DOHH2 (cell line): ENCODE results near the gene ATP11A.

Experiments
- H3F3A ChIP-seq: fragments of 200-600 bp; sonication (generic), shearing (Covaris generic); 2 replicates; pipeline ENCODE4 v1.6.0; 2016; ENCODE audit warnings: antibody characterized with exemption, mild to moderate bottlenecking; ENCODE audit not compliant: control insufficient read depth, insufficient read depth
- H3K27ac ChIP-seq: fragments of 200-600 bp; sonication (generic); 2 replicates; pipeline ENCODE4 v1.5.1; 2014; ENCODE audit warnings: low read depth, mild to moderate bottlenecking, low read length, moderate library complexity
- H3K27me3 ChIP-seq: fragments of 200-600 bp; sonication (generic); 2 replicates; pipeline ENCODE4 v1.6.1; 2014; ENCODE audit warnings: mild to moderate bottlenecking, low read length, mixed read lengths; ENCODE audit not compliant: control insufficient read depth
- H3K36me3 ChIP-seq: fragments of 200-600 bp; sonication (generic); 2 replicates; pipeline ENCODE4 v1.6.1; 2014; ENCODE audit warnings: mild to moderate bottlenecking, low read length, moderate library complexity, mixed read lengths; ENCODE audit not compliant: control insufficient read depth
- H3K4me1 ChIP-seq: fragments of 200-600 bp; sonication (generic); 2 replicates; pipeline ENCODE4 v1.6.1; 2014; ENCODE audit warnings: mild to moderate bottlenecking, low read length, mixed read lengths; ENCODE audit not compliant: control insufficient read depth
- H3K4me2 ChIP-seq: fragments of 200-600 bp; sonication (generic); 2 replicates; pipeline ENCODE4 v1.6.0; 2014; ENCODE audit warnings: mild to moderate bottlenecking, low read length, moderate library complexity
- H3K4me3 ChIP-seq: fragments of 200-600 bp; sonication (generic); 2 replicates; pipeline ENCODE4 v1.5.1; 2014; ENCODE audit warnings: mild to moderate bottlenecking, low read length, mixed read lengths
- H3K79me2 ChIP-seq: fragments of 200-600 bp; sonication (generic); 2 replicates; pipeline ENCODE4 v1.6.1; 2014; ENCODE audit warnings: mild to moderate bottlenecking, low read length, mixed read lengths; ENCODE audit not compliant: control insufficient read depth
- H3K9me2 ChIP-seq: fragments of 200-600 bp; sonication (generic); replicated peaks from 2 replicates; pipeline ENCODE4 v1.6.1; 2014; ENCODE audit warnings: mild to moderate bottlenecking, low read length, mixed read lengths; ENCODE audit not compliant: control insufficient read depth
- H3K9me3 ChIP-seq: fragments of 200-600 bp; sonication (generic); 2 replicates; pipeline ENCODE4 v1.6.1; 2014; ENCODE audit warnings: antibody characterized with exemption, low read length, mixed read lengths; ENCODE audit not compliant: control insufficient read depth, insufficient read depth
- H4K20me1 ChIP-seq: fragments of 200-600 bp; sonication (generic); 2 replicates; pipeline ENCODE4 v1.6.0; 2014; ENCODE audit warnings: low read depth, mild to moderate bottlenecking, antibody characterized with exemption, low read length, moderate library complexity; ENCODE audit not compliant: control insufficient read depth, insufficient read depth
- CTCF ChIP-seq: fragments of 200-600 bp; sonication (generic); IDR thresholded peaks from one replicate; pipeline ENCODE4 v1.5.1; 2014; ENCODE audit warnings: antibody characterized with exemption, mild to moderate bottlenecking, low read depth, low read length; ENCODE audit not compliant: poor library complexity, severe bottlenecking
- EZH2phosphoT487 ChIP-seq: fragments of 200-600 bp; sonication (generic); IDR thresholded peaks from 2 replicates; pipeline ENCODE4 v1.6.1; 2017; ENCODE audit warnings: borderline replicate concordance, mild to moderate bottlenecking, antibody characterized with exemption, low read length, moderate library complexity, mixed read lengths

The ATP11A gene

GRCh38 chr13:112905619-112905989, 215.8 kb downstream of the ATP11A start:
- Histone ChIP-seq H3K36me3 (no peaks in the 10 kb centered on the region), H3K9me2 (no peaks in the 10 kb centered on the region), H3K4me2 (no peak overlapping the region), H3K79me2 (no peaks in the 10 kb centered on the region), H3F3A (no peaks in the 10 kb centered on the region), H3K27ac (no peak overlapping the region), H4K20me1 (peaks cover 4% of the 10 kb centered on the region; the same call in 1 of the 2 replicates), H3K9me3 (no peaks in the 10 kb centered on the region; the same call in 1 of the 2 replicates), H3K27me3 (peaks cover 25% of the 10 kb centered on the region), H3K4me1 (peaks cover 19% of the 10 kb centered on the region), H3K4me3 (no peak overlapping the region)
- no peak for TF ChIP-seq EZH2phosphoT487
- no peak for TF ChIP-seq CTCF

- Histone ChIP-seq H4K20me1 (peaks cover 4% of the 10 kb centered on the region; the same call in 1 of the 2 replicates), H3K27me3 (peaks cover 25% of the 10 kb centered on the region), H3K4me2 (no peak overlapping the region), H3K36me3 (no peaks in the 10 kb centered on the region), H3K4me3 (no peak overlapping the region), H3K9me3 (no peaks in the 10 kb centered on the region; the same call in 1 of the 2 replicates), H3K79me2 (no peaks in the 10 kb centered on the region), H3F3A (no peaks in the 10 kb centered on the region), H3K27ac (no peak overlapping the region), H3K4me1 (peaks cover 19% of the 10 kb centered on the region), H3K9me2 (no peaks in the 10 kb centered on the region)
- TF ChIP-seq EZH2phosphoT487 = no peak
- TF ChIP-seq CTCF = no peak
Observed at GRCh38 chr13:112905990-112906641, 216.3 kb downstream of the ATP11A start.

GRCh38 chr13:112907286-112907685, 217.4 kb downstream of the ATP11A start:
- no peak overlapping the region for H3K27ac ChIP-seq
- no peaks in the 10 kb centered on the region for H3K36me3 ChIP-seq
- H3K9me3 ChIP-seq = no peaks in the 10 kb centered on the region; the same call in 1 of the 2 replicates
- peaks cover 4% of the 10 kb centered on the region; the same call in 1 of the 2 replicates for H4K20me1 ChIP-seq
- H3K4me3 ChIP-seq = no peak overlapping the region
- TF ChIP-seq CTCF (no peak), EZH2phosphoT487 (no peak)
- peaks cover 25% of the 10 kb centered on the region for H3K27me3 ChIP-seq
- H3F3A ChIP-seq = no peaks in the 10 kb centered on the region
- no peak overlapping the region for H3K4me2 ChIP-seq
- no peaks in the 10 kb centered on the region for H3K79me2 ChIP-seq
- no peaks in the 10 kb centered on the region for H3K9me2 ChIP-seq
- H3K4me1 ChIP-seq = peaks cover 19% of the 10 kb centered on the region
